ENCODE measurements around the gene ZKSCAN3. TPM values are rescaled to one million over a fixed set of nuclear protein-coding genes. Genes with fewer than 3 reads are reported as not detected.
A peak's percentile ranks its signal among the peaks of the same experiment; 100 is the strongest.

Gene ZKSCAN3
- total and polyA plus RNA-seq, 2 experiments from 2014 or later: 3.0 to 7.6 TPM

- Histone ChIP-seq H3K4me1 (ENCODE audit: insufficient read depth) (peaks cover 11% of the 10 kb centered on the region), H2AFZ (no peak overlapping the region), H3K36me3 (ENCODE audit: insufficient read depth) (peaks cover 12% of the 10 kb centered on the region; the same call in 1 of the 2 replicates), H3F3A (replicated peaks; ENCODE audit: low read depth) (peaks cover 7% of the 10 kb centered on the region; the same call in 1 of the 2 replicates), H3K27ac (ENCODE audit: low read depth) (peak overlapping the region; percentile 15; the same call in 1 of the 2 replicates), H3K79me2 (replicated peaks; ENCODE audit: insufficient read depth) (peaks cover 8% of the 10 kb centered on the region), H3K4me2 (peak overlapping the region; percentile 74), H3K27me3 (ENCODE audit: insufficient read depth) (no peaks in the 10 kb centered on the region), H3K9me2 (ENCODE audit: insufficient read depth) (no peaks in the 10 kb centered on the region), H4K20me1 (replicated peaks; ENCODE audit: insufficient read depth) (peaks cover 9% of the 10 kb centered on the region; the same call in 1 of the 2 replicates), H3K4me3 (peak overlapping the region; percentile 49)
- ATAC-seq (peak; percentile 97), DNase-seq (ENCODE audit: low spot score) (peak; percentile 98)
- Mint-ChIP-seq H3K4me3 (peak overlapping the region; percentile 86), H3K27ac (peak overlapping the region; percentile 97), H3K27me3 (ENCODE audit: insufficient read depth, low read depth, poor library complexity) (peaks cover 5% of the 10 kb centered on the region), H3K4me1 (peaks cover 14% of the 10 kb centered on the region), H3K9me3 (no peaks in the 10 kb centered on the region), H3K36me3 (ENCODE audit: low read depth) (peaks cover 40% of the 10 kb centered on the region)
- TF ChIP-seq NANOG (IDR thresholded peaks at IDR 0.05; ENCODE audit: borderline replicate concordance) (0 out of 2 replicates have a peak, but pooled peaks have one; percentile 3), ETS1 (IDR thresholded peaks at IDR 0.05) (0 out of 2 replicates have a peak, but pooled peaks have one; percentile 27), JUNB (IDR thresholded peaks at IDR 0.05; ENCODE audit: unreplicated experiment) (no peak), CREB1 (CRISPR knock-in tag; IDR thresholded peaks at IDR 0.05; ENCODE audit: low read depth) (peak; percentile 84), ZNF331 (CRISPR knock-in tag; IDR thresholded peaks at IDR 0.05; ENCODE audit: low read depth) (no peak), EZH2 (IDR thresholded peaks at IDR 0.05; ENCODE audit: low read depth, unreplicated experiment) (no peak), ZNF114 (CRISPR knock-in tag; IDR thresholded peaks at IDR 0.05) (no peak), EZH2phosphoT487 (IDR thresholded peaks at IDR 0.05; ENCODE audit: unreplicated experiment) (no peak), REST (IDR thresholded peaks at IDR 0.05; ENCODE audit: unreplicated experiment) (no peak), POLR2AphosphoS5 (IDR thresholded peaks at IDR 0.05; ENCODE audit: low read depth) (peak; percentile 70), CTCF (conservative IDR thresholded peaks at IDR 0.05; ENCODE audit: low read depth in 2 of 2) (peak; percentile 62)
Observed at GRCh38 chr6:28383235-28384142, 33.7 kb downstream of the ZKSCAN3 start.
